Measurements from ENCODE around the gene PCDHGC5. TPM values are rescaled to one million over a fixed set of nuclear protein-coding genes. Genes with fewer than 3 reads are reported as not detected.

Gene PCDHGC5
- total and polyA plus RNA-seq, 4 experiments from 2014 or later, result not detected

- no peaks in the 10 kb centered on the region for H3K9me3 ChIP-seq (ENCODE audit: control insufficient read depth in 1 of 2, low read length in 2 of 2)
- DNase-seq, result no peak
- intact Hi-C loops (cut with micrococcal nuclease), result no loop called here
- Mint-ChIP-seq H3K27ac (no peak overlapping the region), H3K36me3 (no peaks in the 10 kb centered on the region), H3K27me3 (peaks cover 33 to 38% of the 10 kb centered on the region in 2 donors), H3K4me3 (peak overlapping the region; percentile 84 to 93 (median 86)), H3K4me1 (peaks cover 16 to 31% (median 25%) of the 10 kb centered on the region in 4 donors), H3K9me3 (no peaks in the 10 kb centered on the region)
- H3K36me3 ChIP-seq (ENCODE audit: insufficient read depth, low read length), result no peaks in the 10 kb centered on the region
- H3K4me1 ChIP-seq (ENCODE audit: insufficient read depth, low read length), result peaks cover 25% of the 10 kb centered on the region
- H3K27ac ChIP-seq (ENCODE audit: low read depth, low read length), result no peak overlapping the region
- H3K27me3 ChIP-seq (ENCODE audit: insufficient read depth, low read length), result peaks cover 25% of the 10 kb centered on the region
- H3K4me3 ChIP-seq (ENCODE audit: low read length in 2 of 2), result peak overlapping the region in 1 of 2 donors; percentile 52
- POLR2A ChIA-PET (ENCODE audit: partially characterized antibody), result no interaction called here
- CTCF ChIA-PET (ENCODE audit: partially characterized antibody), result interaction anchor here (1.0 to 1.6 kb wide), 4 partner anchors 9 to 51 kb away, joined by 3 to 4 read pairs (median 3); no protein-coding TSS in a partner anchor
Measured at GRCh38 chr5:141476132-141476911, 12.6 kb upstream of the PCDHGC5 start.

GRCh38 chr5:141477044-141477575, 11.8 kb upstream of the PCDHGC5 start:
- no peak overlapping the region for H3K27ac ChIP-seq (ENCODE audit: low read depth, low read length)
- Mint-ChIP-seq H3K4me3 (peak overlapping the region; percentile 84 to 93 (median 86)), H3K9me3 (no peaks in the 10 kb centered on the region), H3K4me1 (peaks cover 16 to 31% (median 25%) of the 10 kb centered on the region in 4 donors), H3K27me3 (peaks cover 33 to 38% of the 10 kb centered on the region in 2 donors), H3K36me3 (no peaks in the 10 kb centered on the region), H3K27ac (no peak overlapping the region)
- DNase-seq, result no peak
- peak overlapping the region in 1 of 2 donors; percentile 52 for H3K4me3 ChIP-seq (ENCODE audit: low read length in 2 of 2)
- POLR2A ChIA-PET (ENCODE audit: partially characterized antibody), result no interaction called here
- no peaks in the 10 kb centered on the region for H3K9me3 ChIP-seq (ENCODE audit: control insufficient read depth in 1 of 2, low read length in 2 of 2)
- H3K36me3 ChIP-seq (ENCODE audit: insufficient read depth, low read length), result no peaks in the 10 kb centered on the region
- CTCF ChIA-PET (ENCODE audit: partially characterized antibody), result interaction anchor here (1.6 kb wide), 1 partner anchor 36 kb away, joined by 4 read pairs; no protein-coding TSS in a partner anchor
- intact Hi-C loops (cut with micrococcal nuclease), result no loop called here
- H3K4me1 ChIP-seq (ENCODE audit: insufficient read depth, low read length), result peaks cover 25% of the 10 kb centered on the region
- peaks cover 25% of the 10 kb centered on the region for H3K27me3 ChIP-seq (ENCODE audit: insufficient read depth, low read length)

GRCh38 chr5:141477815-141478214, 11.1 kb upstream of the PCDHGC5 start:
- H3K9me3 Mint-ChIP-seq, result no peaks in the 10 kb centered on the region
- no peaks in the 10 kb centered on the region for H3K36me3 ChIP-seq (ENCODE audit: insufficient read depth, low read length)
- H3K9me3 ChIP-seq (ENCODE audit: control insufficient read depth in 1 of 2, low read length in 2 of 2), result no peaks in the 10 kb centered on the region
- H3K27me3 Mint-ChIP-seq, result peaks cover 37 to 43% of the 10 kb centered on the region in 2 donors
- H3K27ac Mint-ChIP-seq, result no peak overlapping the region
- peaks cover 16 to 31% (median 25%) of the 10 kb centered on the region in 4 donors for H3K4me1 Mint-ChIP-seq
- intact Hi-C loops (cut with micrococcal nuclease), result no loop called here
- POLR2A ChIA-PET (ENCODE audit: partially characterized antibody), result no interaction called here
- H3K27me3 ChIP-seq (ENCODE audit: insufficient read depth, low read length), result peaks cover 29% of the 10 kb centered on the region
- DNase-seq, result no peak
- peaks cover 25% of the 10 kb centered on the region for H3K4me1 ChIP-seq (ENCODE audit: insufficient read depth, low read length)
- no peaks in the 10 kb centered on the region for H3K36me3 Mint-ChIP-seq
- H3K4me3 Mint-ChIP-seq, result peak overlapping the region in 2 of 8 donors; percentile 17 to 87
- H3K4me3 ChIP-seq (ENCODE audit: low read length in 2 of 2), result no peak overlapping the region
- CTCF ChIA-PET (ENCODE audit: partially characterized antibody), result no interaction called here
- H3K27ac ChIP-seq (ENCODE audit: low read depth, low read length), result no peak overlapping the region

GRCh38 chr5:141478321-141478945, 10.4 kb upstream of the PCDHGC5 start:
- Histone ChIP-seq H3K36me3 (ENCODE audit: insufficient read depth, low read length) (no peaks in the 10 kb centered on the region), H3K27me3 (ENCODE audit: insufficient read depth, low read length) (peaks cover 29% of the 10 kb centered on the region), H3K9me3 (ENCODE audit: control insufficient read depth in 1 of 2, low read length in 2 of 2) (no peaks in the 10 kb centered on the region), H3K4me1 (ENCODE audit: insufficient read depth, low read length) (peaks cover 25% of the 10 kb centered on the region), H3K4me3 (ENCODE audit: low read length in 2 of 2) (no peak overlapping the region), H3K27ac (ENCODE audit: low read depth, low read length) (no peak overlapping the region)
- Mint-ChIP-seq H3K9me3 (no peaks in the 10 kb centered on the region), H3K4me1 (peaks cover 16 to 31% (median 25%) of the 10 kb centered on the region in 4 donors), H3K36me3 (no peaks in the 10 kb centered on the region), H3K27me3 (peaks cover 40 to 47% of the 10 kb centered on the region in 2 donors), H3K27ac (no peak overlapping the region), H3K4me3 (peak overlapping the region in 1 of 8 donors; percentile 17)
- intact Hi-C loops (cut with micrococcal nuclease), result no loop called here
- ChIA-PET CTCF (ENCODE audit: partially characterized antibody) (interaction anchor here (0.8 kb wide), 1 partner anchor 34 kb away, joined by 3 read pairs; no protein-coding TSS in a partner anchor), POLR2A (ENCODE audit: partially characterized antibody) (no interaction called here)
- DNase-seq, result no peak

- H3K9me3 ChIP-seq (ENCODE audit: control insufficient read depth in 1 of 2, low read length in 2 of 2), result no peaks in the 10 kb centered on the region
- CTCF ChIA-PET (ENCODE audit: partially characterized antibody), result interaction anchor here (0.8 kb wide), 1 partner anchor 28 kb away, joined by 3 read pairs; no protein-coding TSS in a partner anchor
- H3K27ac Mint-ChIP-seq, result no peak overlapping the region
- H3K4me1 Mint-ChIP-seq, result peaks cover 18 to 35% (median 30%) of the 10 kb centered on the region in 4 donors
- H3K9me3 Mint-ChIP-seq, result no peaks in the 10 kb centered on the region
- H3K36me3 ChIP-seq (ENCODE audit: insufficient read depth, low read length), result no peaks in the 10 kb centered on the region
- no peak overlapping the region for H3K4me3 ChIP-seq (ENCODE audit: low read length in 2 of 2)
- H3K27me3 ChIP-seq (ENCODE audit: insufficient read depth, low read length), result peaks cover 30% of the 10 kb centered on the region
- POLR2A ChIA-PET (ENCODE audit: partially characterized antibody), result no interaction called here
- H3K27me3 Mint-ChIP-seq, result peaks cover 51 to 56% of the 10 kb centered on the region in 2 donors
- intact Hi-C loops (cut with micrococcal nuclease), result no loop called here
- peaks cover 26% of the 10 kb centered on the region for H3K4me1 ChIP-seq (ENCODE audit: insufficient read depth, low read length)
- H3K36me3 Mint-ChIP-seq, result no peaks in the 10 kb centered on the region
- no peak overlapping the region for H3K4me3 Mint-ChIP-seq
- H3K27ac ChIP-seq (ENCODE audit: low read depth, low read length), result no peak overlapping the region
- no peak for DNase-seq
Measured at GRCh38 chr5:141479776-141480175, 9.1 kb upstream of the PCDHGC5 start.

- CTCF ChIA-PET (ENCODE audit: partially characterized antibody), result no interaction called here
- Histone ChIP-seq H3K27me3 (ENCODE audit: insufficient read depth, low read length) (peaks cover 32% of the 10 kb centered on the region), H3K27ac (ENCODE audit: low read depth, low read length) (no peak overlapping the region), H3K9me3 (ENCODE audit: control insufficient read depth in 1 of 2, low read length in 2 of 2) (no peaks in the 10 kb centered on the region), H3K4me3 (ENCODE audit: low read length in 2 of 2) (no peak overlapping the region), H3K4me1 (ENCODE audit: insufficient read depth, low read length) (peaks cover 10% of the 10 kb centered on the region), H3K36me3 (ENCODE audit: insufficient read depth, low read length) (no peaks in the 10 kb centered on the region)
- H3K4me1 Mint-ChIP-seq, result peaks cover 5 to 14% (median 9%) of the 10 kb centered on the region in 4 donors
- intact Hi-C loops (cut with micrococcal nuclease), result no loop called here
- H3K4me3 Mint-ChIP-seq, result no peak overlapping the region
- no peak overlapping the region for H3K27ac Mint-ChIP-seq
- H3K9me3 Mint-ChIP-seq, result no peaks in the 10 kb centered on the region
- H3K27me3 Mint-ChIP-seq, result peaks cover 63 to 64% of the 10 kb centered on the region in 2 donors
- H3K36me3 Mint-ChIP-seq, result no peaks in the 10 kb centered on the region
- POLR2A ChIA-PET (ENCODE audit: partially characterized antibody), result no interaction called here
- DNase-seq, result no peak
Measured at GRCh38 chr5:141483902-141484301, 5.0 kb upstream of the PCDHGC5 start.

GRCh38 chr5:141484310-141484640, 4.6 kb upstream of the PCDHGC5 start:
- no peaks in the 10 kb centered on the region for H3K36me3 Mint-ChIP-seq
- CTCF ChIA-PET (ENCODE audit: partially characterized antibody), result interaction anchor here (1.0 kb wide), 1 partner anchor 80 kb away, joined by 3 read pairs; no protein-coding TSS in a partner anchor
- H3K27ac Mint-ChIP-seq, result no peak overlapping the region
- peaks cover 10% of the 10 kb centered on the region for H3K4me1 ChIP-seq (ENCODE audit: insufficient read depth, low read length)
- no peak overlapping the region for H3K27ac ChIP-seq (ENCODE audit: low read depth, low read length)
- no peak for DNase-seq
- H3K4me3 ChIP-seq (ENCODE audit: low read length in 2 of 2), result no peak overlapping the region
- H3K9me3 Mint-ChIP-seq, result no peaks in the 10 kb centered on the region
- peaks cover 32% of the 10 kb centered on the region for H3K27me3 ChIP-seq (ENCODE audit: insufficient read depth, low read length)
- peaks cover 5 to 14% (median 9%) of the 10 kb centered on the region in 4 donors for H3K4me1 Mint-ChIP-seq
- no peaks in the 10 kb centered on the region for H3K36me3 ChIP-seq (ENCODE audit: insufficient read depth, low read length)
- no peaks in the 10 kb centered on the region for H3K9me3 ChIP-seq (ENCODE audit: control insufficient read depth in 1 of 2, low read length in 2 of 2)
- POLR2A ChIA-PET (ENCODE audit: partially characterized antibody), result no interaction called here
- intact Hi-C loops (cut with micrococcal nuclease), result no loop called here
- H3K27me3 Mint-ChIP-seq, result peaks cover 65% of the 10 kb centered on the region in 2 donors
- peak overlapping the region in 3 of 8 donors; percentile 13 to 73 (median 49) for H3K4me3 Mint-ChIP-seq
